ENCODE data around the gene ADAM19. TPM values are rescaled to one million over a fixed set of nuclear protein-coding genes. Genes with fewer than 3 reads are reported as not detected.

Gene ADAM19
- total RNA-seq, 1 donor from 2014 or later: 9.1 TPM

DNA sequence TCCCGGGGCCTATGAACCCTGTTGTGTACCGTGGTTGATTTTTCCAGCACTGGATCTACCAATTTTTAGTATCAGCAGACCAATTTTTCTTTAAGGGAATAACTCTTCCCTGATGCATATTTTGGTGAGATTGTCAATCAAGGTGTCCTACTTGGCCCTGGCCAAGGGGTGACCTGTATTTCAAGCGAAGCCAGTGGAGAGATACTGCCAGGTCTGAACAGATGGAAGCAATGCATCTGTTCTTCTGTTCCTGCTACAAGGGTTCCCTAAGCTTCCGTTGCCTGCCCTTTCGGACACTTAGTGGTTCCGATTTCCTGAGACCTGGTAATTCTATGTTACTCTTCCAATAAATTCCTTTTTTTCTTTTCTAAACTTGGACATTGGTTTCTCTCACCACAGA, 37.3 kb downstream of the ADAM19 start:
- no peaks in the 10 kb centered on the region for H3K9me3 Mint-ChIP-seq
- TF ChIP-seq, protein P1, sequence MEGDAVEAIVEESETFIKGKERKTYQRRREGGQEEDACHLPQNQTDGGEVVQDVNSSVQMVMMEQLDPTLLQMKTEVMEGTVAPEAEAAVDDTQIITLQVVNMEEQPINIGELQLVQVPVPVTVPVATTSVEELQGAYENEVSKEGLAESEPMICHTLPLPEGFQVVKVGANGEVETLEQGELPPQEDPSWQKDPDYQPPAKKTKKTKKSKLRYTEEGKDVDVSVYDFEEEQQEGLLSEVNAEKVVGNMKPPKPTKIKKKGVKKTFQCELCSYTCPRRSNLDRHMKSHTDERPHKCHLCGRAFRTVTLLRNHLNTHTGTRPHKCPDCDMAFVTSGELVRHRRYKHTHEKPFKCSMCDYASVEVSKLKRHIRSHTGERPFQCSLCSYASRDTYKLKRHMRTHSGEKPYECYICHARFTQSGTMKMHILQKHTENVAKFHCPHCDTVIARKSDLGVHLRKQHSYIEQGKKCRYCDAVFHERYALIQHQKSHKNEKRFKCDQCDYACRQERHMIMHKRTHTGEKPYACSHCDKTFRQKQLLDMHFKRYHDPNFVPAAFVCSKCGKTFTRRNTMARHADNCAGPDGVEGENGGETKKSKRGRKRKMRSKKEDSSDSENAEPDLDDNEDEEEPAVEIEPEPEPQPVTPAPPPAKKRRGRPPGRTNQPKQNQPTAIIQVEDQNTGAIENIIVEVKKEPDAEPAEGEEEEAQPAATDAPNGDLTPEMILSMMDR (conservative IDR thresholded peaks at IDR 0.05): no peak
- H3K27ac Mint-ChIP-seq (ENCODE audit: unreplicated experiment): no peak overlapping the region
- H3K27me3 Mint-ChIP-seq (ENCODE audit: low read depth): no peaks in the 10 kb centered on the region
- H3K4me1 Mint-ChIP-seq: peaks cover 17% of the 10 kb centered on the region
- H3K36me3 Mint-ChIP-seq (ENCODE audit: low read depth): peaks cover 6% of the 10 kb centered on the region
- H3K4me3 Mint-ChIP-seq: no peak overlapping the region
- no peak for DNase-seq (ENCODE audit: low read depth, low spot score)

DNA sequence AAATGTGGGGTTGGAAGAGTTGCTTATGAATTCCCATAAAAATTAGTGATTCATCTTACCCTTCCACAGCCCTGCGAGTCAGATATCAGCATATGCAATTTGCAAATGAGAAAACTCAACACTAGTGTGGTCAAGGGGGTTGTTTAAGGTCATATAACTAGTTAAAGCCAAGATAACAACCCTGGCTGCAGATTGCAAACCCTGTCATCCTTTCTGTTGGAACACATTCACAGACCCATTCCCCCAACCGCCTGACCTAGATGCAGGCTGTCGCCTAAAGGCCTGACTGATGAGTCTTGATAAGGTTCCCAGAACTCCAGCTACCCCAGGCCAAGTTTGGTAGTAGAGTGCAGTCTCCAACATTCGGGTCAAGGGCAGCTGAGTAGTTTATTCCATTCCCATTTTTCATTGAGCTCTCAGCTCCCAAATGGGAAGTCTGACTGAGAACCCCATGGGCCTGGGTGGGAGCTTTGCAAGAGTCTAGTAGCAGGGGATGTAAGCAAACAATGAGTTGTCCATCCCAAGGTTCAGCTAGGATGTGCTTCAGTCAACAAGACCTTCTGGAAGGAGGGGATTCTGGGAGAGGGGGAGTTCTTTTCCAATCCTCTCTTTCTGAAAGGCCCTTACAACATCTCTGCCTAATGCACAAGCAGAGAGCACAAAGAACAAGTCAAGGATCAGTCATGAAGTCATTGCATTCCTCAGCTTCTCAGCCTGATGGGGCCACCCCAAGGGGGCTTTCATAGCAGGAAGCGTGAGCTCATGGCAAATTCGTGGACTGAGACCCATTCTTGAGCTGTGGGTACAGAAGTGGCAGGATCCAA, 40.3 kb downstream of the ADAM19 start:
- no peaks in the 10 kb centered on the region for H3K27me3 Mint-ChIP-seq (ENCODE audit: low read depth)
- H3K4me3 Mint-ChIP-seq: no peak overlapping the region
- H3K27ac Mint-ChIP-seq (ENCODE audit: unreplicated experiment): peak overlapping the region; percentile 27
- H3K4me1 Mint-ChIP-seq: no peaks in the 10 kb centered on the region
- TF ChIP-seq, protein P1 (conservative IDR thresholded peaks at IDR 0.05): no peak
- H3K9me3 Mint-ChIP-seq: no peaks in the 10 kb centered on the region
- H3K36me3 Mint-ChIP-seq (ENCODE audit: low read depth): peaks cover 9% of the 10 kb centered on the region
- DNase-seq (ENCODE audit: low read depth, low spot score): no peak

DNA sequence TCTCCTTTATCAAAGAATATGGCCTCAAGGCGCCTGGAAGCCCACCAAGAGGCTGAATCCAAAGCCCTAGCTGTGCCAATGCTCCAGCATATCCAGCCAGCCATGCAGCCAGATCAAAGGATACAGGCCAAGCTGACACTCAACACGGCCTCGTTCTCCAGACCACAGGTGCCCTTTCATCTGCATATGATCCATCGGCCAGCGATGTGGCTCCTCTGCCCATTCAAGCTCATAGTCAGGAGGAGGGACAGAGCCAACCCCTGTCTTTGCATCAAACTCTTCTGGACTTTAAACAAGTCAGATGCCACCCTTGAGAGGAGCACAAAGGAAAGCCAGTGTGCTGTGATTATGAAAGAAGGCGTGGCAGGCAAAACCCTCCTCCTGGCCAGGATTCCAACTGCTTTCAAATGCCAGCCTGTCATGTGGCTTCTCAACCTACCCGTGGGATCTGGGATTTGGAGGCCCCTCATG, 42.5 kb downstream of the ADAM19 start:
- Mint-ChIP-seq H3K27ac (ENCODE audit: unreplicated experiment) (peak overlapping the region; percentile 35), H3K9me3 (no peaks in the 10 kb centered on the region), H3K36me3 (ENCODE audit: low read depth) (peaks cover 12% of the 10 kb centered on the region), H3K27me3 (ENCODE audit: low read depth) (no peaks in the 10 kb centered on the region), H3K4me3 (no peak overlapping the region), H3K4me1 (peaks cover under 1% of the 10 kb centered on the region)
- TF ChIP-seq, protein P1 (conservative IDR thresholded peaks at IDR 0.05): no peak
- DNase-seq (ENCODE audit: low read depth, low spot score): no peak

DNA sequence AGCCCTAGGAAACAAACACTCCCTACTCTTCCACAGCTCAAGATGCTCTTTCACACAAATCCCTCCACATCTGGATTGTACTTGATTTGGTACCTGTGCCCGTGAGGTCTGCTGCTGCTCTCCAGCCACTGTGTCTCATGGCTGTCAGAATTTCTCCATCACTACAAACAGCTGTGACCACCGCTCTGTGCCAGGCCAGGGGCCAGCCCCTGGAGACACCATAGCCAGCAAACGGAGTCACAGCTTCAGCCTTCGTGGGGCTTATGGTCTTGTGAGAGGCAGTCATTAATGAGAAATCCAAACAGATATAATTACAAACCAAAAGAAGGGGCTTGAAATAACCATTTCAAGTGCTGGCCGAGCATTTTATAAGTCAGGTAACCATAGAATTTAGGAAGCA, 43.6 kb downstream of the ADAM19 start:
- TF ChIP-seq, protein P1 (conservative IDR thresholded peaks at IDR 0.05): no peak
- no peak for DNase-seq (ENCODE audit: low read depth, low spot score)
- Mint-ChIP-seq H3K9me3 (no peaks in the 10 kb centered on the region), H3K36me3 (ENCODE audit: low read depth) (peaks cover 12% of the 10 kb centered on the region), H3K4me1 (peaks cover 4% of the 10 kb centered on the region), H3K27me3 (ENCODE audit: low read depth) (no peaks in the 10 kb centered on the region), H3K4me3 (no peak overlapping the region), H3K27ac (ENCODE audit: unreplicated experiment) (no peak overlapping the region)

DNA sequence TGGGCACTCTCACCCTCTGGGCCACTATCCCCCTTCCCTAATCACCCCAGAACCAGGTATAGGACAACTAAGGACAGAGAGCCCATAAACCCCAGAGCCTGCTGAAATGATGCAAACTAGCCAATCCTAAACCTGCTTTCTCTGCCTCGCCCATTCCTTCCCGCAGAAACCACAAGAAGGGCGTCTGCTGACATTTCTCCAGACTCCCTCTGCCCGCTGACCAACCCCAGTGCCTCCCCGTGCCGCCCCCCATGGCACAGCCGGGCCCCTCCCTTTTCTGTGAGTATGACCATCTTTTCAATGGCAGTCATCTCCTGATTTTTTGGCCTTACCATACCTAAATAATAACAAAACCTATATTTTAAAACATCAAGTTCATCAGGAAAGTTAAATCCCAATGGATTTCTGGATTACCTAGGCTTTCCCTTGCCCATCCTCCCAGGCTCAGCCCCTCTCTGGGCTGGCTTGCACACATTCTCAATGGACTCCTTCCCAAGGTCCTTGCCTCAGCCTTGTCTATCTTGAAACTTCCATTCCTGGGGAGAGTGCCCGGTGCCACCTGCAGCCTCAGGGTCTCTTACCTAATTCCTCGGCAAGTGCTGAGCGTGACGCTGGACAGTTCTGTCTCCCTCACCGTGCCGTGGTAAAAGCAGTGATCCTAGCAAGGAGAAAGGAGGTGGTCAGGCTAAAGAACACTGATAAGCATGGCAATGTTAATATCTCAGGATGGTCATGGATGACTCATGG, 45.2 kb downstream of the ADAM19 start:
- TF ChIP-seq, protein P1 (conservative IDR thresholded peaks at IDR 0.05): no peak
- Mint-ChIP-seq H3K4me3 (no peak overlapping the region), H3K27me3 (ENCODE audit: low read depth) (no peaks in the 10 kb centered on the region), H3K9me3 (no peaks in the 10 kb centered on the region), H3K36me3 (ENCODE audit: low read depth) (peaks cover 6% of the 10 kb centered on the region), H3K4me1 (peaks cover 4% of the 10 kb centered on the region), H3K27ac (ENCODE audit: unreplicated experiment) (no peak overlapping the region)
- DNase-seq (ENCODE audit: low read depth, low spot score): no peak

Data from neural crest cell (in vitro differentiated cells).